ENCODE measurements around the gene PLEKHG4B. TPM values are rescaled to one million over a fixed set of nuclear protein-coding genes. Genes with fewer than 3 reads are reported as not detected.

Gene PLEKHG4B
- total and polyA plus RNA-seq, 8 donors, result 0.21 to 0.75 (median 0.38) TPM

DNA sequence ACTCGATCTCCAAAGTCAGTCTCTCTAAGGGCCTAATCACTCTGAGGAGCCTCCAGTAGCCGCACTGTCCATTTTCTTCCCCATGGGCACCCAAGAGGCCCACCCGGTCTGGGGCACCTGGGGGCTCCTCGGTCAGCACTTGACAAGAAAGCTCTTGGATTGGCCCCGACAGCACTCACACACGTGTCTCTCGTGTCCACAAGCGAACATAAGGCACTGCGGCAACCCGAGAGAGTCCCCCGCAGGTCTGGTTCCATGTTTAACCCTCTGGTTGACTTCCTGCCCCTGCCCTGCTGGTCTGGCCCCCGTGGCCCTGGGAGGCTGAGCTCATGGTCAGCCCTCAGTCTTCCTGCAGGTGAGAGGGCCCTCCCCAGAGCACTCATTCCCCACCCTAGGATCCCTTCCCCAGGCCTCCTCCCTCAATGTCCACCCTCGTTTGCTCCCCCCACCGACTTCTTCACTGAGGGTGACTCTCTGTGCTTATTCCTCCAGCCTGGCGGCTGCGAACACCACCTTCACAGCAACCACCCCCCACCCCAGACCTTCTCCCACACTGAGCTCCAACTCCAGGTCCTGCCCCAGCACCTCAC lies 83.0 kb downstream of the PLEKHG4B start:
- Histone ChIP-seq H3K9me3 (no peaks in the 10 kb centered on the region), H3K4me1 (no peaks in the 10 kb centered on the region), H3K36me3 (no peaks in the 10 kb centered on the region), H3K27ac (no peak overlapping the region), H3K27me3 (no peaks in the 10 kb centered on the region), H3K4me3 (no peak overlapping the region)
- ATAC-seq (no peak), FAIRE-seq (no peak), DNase-seq (peak in 2 of 6 donors; percentile 32)
- intact Hi-C loops (cut with DNase I), result no loop called here
- TF ChIP-seq, protein P1, sequence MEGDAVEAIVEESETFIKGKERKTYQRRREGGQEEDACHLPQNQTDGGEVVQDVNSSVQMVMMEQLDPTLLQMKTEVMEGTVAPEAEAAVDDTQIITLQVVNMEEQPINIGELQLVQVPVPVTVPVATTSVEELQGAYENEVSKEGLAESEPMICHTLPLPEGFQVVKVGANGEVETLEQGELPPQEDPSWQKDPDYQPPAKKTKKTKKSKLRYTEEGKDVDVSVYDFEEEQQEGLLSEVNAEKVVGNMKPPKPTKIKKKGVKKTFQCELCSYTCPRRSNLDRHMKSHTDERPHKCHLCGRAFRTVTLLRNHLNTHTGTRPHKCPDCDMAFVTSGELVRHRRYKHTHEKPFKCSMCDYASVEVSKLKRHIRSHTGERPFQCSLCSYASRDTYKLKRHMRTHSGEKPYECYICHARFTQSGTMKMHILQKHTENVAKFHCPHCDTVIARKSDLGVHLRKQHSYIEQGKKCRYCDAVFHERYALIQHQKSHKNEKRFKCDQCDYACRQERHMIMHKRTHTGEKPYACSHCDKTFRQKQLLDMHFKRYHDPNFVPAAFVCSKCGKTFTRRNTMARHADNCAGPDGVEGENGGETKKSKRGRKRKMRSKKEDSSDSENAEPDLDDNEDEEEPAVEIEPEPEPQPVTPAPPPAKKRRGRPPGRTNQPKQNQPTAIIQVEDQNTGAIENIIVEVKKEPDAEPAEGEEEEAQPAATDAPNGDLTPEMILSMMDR (IDR thresholded peaks at IDR 0.05), result no peak
- 73 to 80% methylated on average over 15 to 16 of the region's 16 CpGs for WGBS, 2 donors

DNA sequence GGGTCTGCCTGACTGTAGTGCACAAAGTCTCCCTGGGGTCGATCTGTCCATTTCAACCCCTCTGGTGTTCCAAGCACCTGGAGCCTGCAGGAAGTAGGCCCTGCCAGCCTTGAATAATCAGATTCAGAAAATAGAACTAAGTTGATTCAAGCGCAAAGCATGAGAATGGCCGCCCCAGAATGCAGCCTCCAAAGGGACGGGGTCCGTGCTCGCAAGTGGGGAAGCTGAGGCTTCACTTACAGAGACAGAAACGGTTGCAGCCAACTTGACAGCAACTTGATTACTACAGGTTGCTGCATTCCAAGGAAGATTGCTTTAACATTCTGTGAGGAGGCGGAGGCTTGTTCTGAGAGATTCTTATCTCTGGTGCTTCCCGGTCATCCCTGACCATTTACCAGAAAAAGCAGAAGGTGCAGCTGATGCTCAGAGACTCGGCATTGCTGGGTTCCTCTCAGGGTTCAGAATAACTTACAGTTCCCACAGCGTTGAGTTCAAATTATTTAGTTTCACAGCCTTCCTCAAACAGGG lies 84.4 kb downstream of the PLEKHG4B start:
- H3K27me3 ChIP-seq, result no peaks in the 10 kb centered on the region
- H3K4me1 ChIP-seq, result no peaks in the 10 kb centered on the region
- H3K9me3 ChIP-seq, result no peaks in the 10 kb centered on the region
- DNase-seq, result peak in 1 of 6 donors; percentile 18
- TF ChIP-seq, protein P1 (IDR thresholded peaks at IDR 0.05), result no peak
- no peaks in the 10 kb centered on the region for H3K36me3 ChIP-seq
- no peak for FAIRE-seq
- H3K4me3 ChIP-seq, result no peak overlapping the region
- 74 to 77% methylated on average over 11 of the region's 11 CpGs for WGBS, 2 donors
- intact Hi-C loops (cut with DNase I), result no loop called here
- no peak for ATAC-seq
- H3K27ac ChIP-seq, result no peak overlapping the region

DNA sequence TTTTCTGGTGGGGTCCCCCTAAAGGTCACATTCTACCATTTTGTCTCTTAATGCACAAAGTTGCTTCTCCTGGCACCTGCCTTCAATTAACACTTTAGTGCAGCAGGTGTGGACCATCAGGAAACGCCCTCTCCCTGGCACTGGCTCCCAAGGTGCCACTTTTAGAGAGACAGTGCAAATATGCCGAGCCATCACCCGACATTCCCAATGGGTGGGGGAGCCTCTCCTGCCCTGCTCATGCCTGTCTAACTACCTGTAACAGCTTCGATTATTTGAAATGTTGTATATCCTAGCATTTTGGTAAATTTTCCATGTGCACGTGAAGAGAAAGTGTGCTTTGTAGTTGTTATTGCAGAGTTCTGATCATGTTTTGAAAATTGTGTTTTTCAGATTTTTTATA lies 86.1 kb downstream of the PLEKHG4B start:
- Histone ChIP-seq H3K36me3 (no peaks in the 10 kb centered on the region), H3K27me3 (no peaks in the 10 kb centered on the region), H3K4me3 (no peak overlapping the region), H3K27ac (no peak overlapping the region), H3K9me3 (no peaks in the 10 kb centered on the region), H3K4me1 (no peaks in the 10 kb centered on the region)
- DNase-seq (no peak), FAIRE-seq (no peak), ATAC-seq (no peak)
- TF ChIP-seq, protein P1 (IDR thresholded peaks at IDR 0.05), result no peak
- intact Hi-C loops (cut with DNase I), result no loop called here
- WGBS, 2 donors, result 48 to 66% methylated on average over 5 of the region's 5 CpGs

DNA sequence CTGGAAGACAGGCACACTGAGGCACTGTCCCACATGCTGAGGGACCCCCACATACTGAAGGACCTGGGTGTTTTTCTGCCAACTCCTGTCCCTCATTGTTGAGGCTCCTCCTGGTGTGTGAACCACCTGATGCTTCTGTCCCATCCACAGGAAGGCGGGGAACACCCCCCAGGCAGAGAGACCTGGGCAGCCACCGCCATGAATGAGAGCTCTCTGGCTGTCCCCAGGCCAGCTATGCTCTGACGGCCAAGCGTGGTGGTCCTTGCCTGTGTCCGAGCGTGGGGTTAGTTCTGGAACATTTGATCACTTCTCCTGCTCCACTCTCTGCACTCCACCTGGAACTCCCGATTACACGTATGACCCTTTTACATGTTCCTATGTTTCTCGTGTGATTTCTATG lies 87.4 kb downstream of the PLEKHG4B start:
- 74 to 85% methylated on average over 7 to 9 of the region's 9 CpGs for WGBS, 2 donors
- peak in 1 of 6 donors; percentile 19 for DNase-seq
- Histone ChIP-seq H3K36me3 (no peaks in the 10 kb centered on the region), H3K27me3 (no peaks in the 10 kb centered on the region), H3K9me3 (no peaks in the 10 kb centered on the region), H3K4me1 (no peaks in the 10 kb centered on the region), H3K27ac (no peak overlapping the region), H3K4me3 (no peak overlapping the region)
- TF ChIP-seq, protein P1 (IDR thresholded peaks at IDR 0.05), result no peak
- FAIRE-seq, result no peak
- ATAC-seq, result no peak
- intact Hi-C loops (cut with DNase I), result no loop called here

DNA sequence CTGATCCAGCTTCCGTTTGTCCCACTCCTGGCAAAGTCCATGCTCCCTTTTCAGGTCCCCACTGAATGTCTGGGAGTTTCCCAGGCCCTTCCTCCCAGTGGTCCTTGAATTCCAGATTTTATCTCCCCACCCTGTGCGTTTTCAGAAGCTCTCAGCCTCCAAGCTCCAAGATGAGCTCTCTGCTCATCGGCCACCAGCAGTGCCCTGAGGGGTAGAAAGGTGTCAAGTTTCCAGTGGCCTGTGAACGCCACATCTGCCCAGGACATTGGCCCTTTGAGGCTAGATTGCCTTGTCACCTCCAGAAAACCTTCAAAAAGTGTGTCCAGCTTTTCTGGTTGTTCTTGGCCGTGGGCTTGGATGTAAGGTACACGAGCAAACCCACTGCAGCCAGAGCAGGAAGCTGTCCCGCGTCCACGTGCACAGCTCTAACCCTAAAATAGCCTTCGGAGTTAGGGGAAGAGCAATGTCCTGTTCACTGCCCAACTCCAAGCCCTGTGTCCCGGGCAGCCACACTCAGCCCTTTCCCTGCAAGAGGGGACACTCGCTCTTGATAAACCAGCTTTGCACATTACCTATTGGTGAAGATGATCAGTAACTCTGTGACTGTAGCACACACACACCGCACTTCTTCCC lies 88.4 kb downstream of the PLEKHG4B start:
- H3K36me3 ChIP-seq, result no peaks in the 10 kb centered on the region
- 58 to 69% methylated on average over 13 of the region's 13 CpGs for WGBS, 2 donors
- H3K4me3 ChIP-seq, result no peak overlapping the region
- H3K9me3 ChIP-seq, result no peaks in the 10 kb centered on the region
- FAIRE-seq (no peak), ATAC-seq (no peak), DNase-seq (peak in 1 of 6 donors; percentile 14)
- TF ChIP-seq, protein P1 (IDR thresholded peaks at IDR 0.05), result no peak
- H3K4me1 ChIP-seq, result no peaks in the 10 kb centered on the region
- intact Hi-C loops (cut with DNase I), result no loop called here
- H3K27ac ChIP-seq, result no peak overlapping the region
- no peaks in the 10 kb centered on the region for H3K27me3 ChIP-seq
